Sigmoid colon (tissue), 4 donors: ENCODE results near the gene PRKCA.

Experiments
- EP300 ChIP-seq, 4 donors: sonication (generic); formaldehyde crosslinking; IDR thresholded peaks; one replicate each; pipeline ENCODE4 v1.6.1; 2017; ENCODE audit warnings: antibody characterized with exemption in 4 of 4
- POLR2A ChIP-seq, 2 donors: fragments of 450-650 bp; IDR thresholded peaks; one replicate each; pipeline ENCODE4 v1.6.1; 2016; ENCODE audit warnings: antibody characterized with exemption in 2 of 2, mild to moderate bottlenecking in 2 of 2, moderate library complexity in 2 of 2
- POLR2AphosphoS5 ChIP-seq, 4 donors: sonication (generic); formaldehyde crosslinking; IDR thresholded peaks; one replicate each; pipeline ENCODE4 v1.6.1; 2017; ENCODE audit warnings: antibody characterized with exemption in 4 of 4
- TF ChIP-seq, protein P1 (sequence below), 4 experiments: fragments of 450-650 bp in 3 of 4; fragments of 200-600 bp in 1 of 4; IDR thresholded peaks; one replicate each; pipeline ENCODE4 v1.5.1; 2016 to 2019; ENCODE audit warnings: antibody characterized with exemption in 4 of 4, mild to moderate bottlenecking in 3 of 4, moderate library complexity in 2 of 4

DNA sequence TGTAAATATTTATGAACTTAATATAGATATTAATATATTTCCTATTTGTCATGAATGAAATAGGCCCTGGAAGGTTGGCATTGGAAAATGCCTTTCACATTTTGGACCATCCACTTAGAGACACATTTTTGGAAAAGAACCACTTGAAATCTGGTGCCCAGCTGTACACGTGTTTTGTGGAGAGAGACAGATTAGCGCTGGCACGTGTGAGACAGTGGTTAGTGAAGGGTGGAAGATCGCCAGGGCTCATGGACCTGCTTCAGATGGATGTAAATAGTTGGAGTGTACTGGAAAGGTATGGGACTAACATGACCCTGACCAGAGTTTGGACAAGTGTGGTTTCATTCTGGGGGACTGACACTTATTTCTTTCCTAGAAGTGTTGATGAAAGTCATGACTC, 222.9 kb downstream of the PRKCA start:
- TF ChIP-seq, protein P1, sequence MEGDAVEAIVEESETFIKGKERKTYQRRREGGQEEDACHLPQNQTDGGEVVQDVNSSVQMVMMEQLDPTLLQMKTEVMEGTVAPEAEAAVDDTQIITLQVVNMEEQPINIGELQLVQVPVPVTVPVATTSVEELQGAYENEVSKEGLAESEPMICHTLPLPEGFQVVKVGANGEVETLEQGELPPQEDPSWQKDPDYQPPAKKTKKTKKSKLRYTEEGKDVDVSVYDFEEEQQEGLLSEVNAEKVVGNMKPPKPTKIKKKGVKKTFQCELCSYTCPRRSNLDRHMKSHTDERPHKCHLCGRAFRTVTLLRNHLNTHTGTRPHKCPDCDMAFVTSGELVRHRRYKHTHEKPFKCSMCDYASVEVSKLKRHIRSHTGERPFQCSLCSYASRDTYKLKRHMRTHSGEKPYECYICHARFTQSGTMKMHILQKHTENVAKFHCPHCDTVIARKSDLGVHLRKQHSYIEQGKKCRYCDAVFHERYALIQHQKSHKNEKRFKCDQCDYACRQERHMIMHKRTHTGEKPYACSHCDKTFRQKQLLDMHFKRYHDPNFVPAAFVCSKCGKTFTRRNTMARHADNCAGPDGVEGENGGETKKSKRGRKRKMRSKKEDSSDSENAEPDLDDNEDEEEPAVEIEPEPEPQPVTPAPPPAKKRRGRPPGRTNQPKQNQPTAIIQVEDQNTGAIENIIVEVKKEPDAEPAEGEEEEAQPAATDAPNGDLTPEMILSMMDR (IDR thresholded peaks at IDR 0.05) = no peak
- TF ChIP-seq POLR2A (IDR thresholded peaks at IDR 0.05) (no peak), POLR2AphosphoS5 (IDR thresholded peaks at IDR 0.05) (no peak), EP300 (IDR thresholded peaks at IDR 0.05) (no peak)
